Fibroblast of upper back skin (primary cell): ENCODE data around the gene CADM1.
A peak's percentile ranks its signal among the peaks of the same experiment; 100 is the strongest.

Source experiments
- DNase-seq: peaks from one replicate; pipeline ENCODE4 v3.0.0-alpha.2; 2013

Gene CADM1

DNA sequence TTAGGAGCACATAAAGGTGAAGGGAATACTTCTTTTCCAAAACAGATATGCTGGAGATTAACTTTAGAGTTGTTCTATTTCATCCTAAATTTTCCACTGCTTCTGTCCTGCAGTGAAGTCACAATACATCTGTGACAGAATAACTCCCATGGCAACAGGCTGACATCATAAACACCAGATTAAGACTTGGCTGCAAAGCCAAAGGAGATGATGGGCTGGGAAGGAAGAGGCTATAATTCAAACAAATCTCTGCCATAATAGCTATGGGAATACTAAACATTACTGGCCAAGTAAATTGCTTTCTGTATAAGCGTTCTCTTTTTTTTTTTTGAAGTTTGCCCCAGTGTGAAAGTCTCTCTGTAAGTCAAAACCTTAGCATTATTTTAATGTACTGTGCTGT is 107.7 kb downstream of the CADM1 start:
- no peak for DNase-seq

DNA sequence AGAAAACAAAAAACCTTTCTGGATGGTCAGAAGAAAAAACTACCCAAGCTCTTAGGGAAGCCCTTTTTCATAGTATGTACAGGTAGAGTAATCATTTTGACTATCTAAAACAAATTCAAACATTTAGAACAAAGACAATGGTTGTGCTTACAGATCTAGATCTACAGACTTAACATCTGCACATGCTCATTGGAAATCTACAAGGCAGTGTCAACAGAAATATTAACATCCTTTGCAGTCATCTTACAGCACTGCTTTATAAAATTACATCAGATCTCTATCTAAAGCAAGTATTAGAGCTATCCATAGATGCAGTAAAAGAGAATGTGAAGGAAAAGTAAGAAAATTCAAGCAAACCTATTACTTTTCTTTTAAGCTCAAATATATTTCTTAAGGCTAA is 110.3 kb downstream of the CADM1 start:
- DNase-seq: no peak

DNA sequence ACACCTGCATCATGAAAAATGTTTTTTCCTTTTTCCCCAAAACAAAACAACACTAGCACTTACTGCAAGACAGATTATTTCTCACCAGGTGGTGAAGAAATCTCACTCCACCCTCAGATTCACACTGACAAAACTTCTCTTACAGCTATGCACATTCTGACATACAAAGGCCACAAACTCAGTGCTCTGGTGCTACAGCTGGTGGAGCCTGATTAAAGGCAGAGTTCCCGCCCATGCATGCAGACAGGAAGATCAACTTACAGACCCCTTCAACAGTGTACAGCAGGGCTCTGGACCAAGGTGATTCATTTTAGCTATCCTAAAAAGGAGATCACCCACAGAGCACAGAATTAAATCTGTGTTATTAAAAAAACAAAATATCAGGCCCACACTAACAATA is 112.6 kb downstream of the CADM1 start:
- DNase-seq: no peak

DNA sequence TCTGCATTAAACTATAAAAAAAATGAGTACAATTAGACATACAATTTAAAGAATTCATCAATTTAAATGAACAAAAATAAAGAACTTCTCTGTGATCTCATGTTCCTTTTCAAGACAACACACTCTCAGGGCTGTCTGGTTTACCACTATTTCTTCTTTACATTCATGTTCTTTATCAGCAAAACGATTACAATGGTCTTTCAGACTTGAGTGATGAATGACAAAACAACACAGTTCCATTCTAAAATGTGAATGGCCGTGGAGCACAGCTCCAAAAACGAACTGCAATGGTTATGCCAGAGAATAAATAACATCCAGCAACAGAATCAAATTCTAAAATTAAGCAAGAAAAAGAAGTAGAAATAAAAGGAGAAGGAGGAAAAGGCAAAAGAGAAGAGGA is 113.1 kb downstream of the CADM1 start:
- no peak for DNase-seq

- DNase-seq: no peak
Observed at GRCh38 chr11:115390441-115390840, 113.8 kb downstream of the CADM1 start.

DNA sequence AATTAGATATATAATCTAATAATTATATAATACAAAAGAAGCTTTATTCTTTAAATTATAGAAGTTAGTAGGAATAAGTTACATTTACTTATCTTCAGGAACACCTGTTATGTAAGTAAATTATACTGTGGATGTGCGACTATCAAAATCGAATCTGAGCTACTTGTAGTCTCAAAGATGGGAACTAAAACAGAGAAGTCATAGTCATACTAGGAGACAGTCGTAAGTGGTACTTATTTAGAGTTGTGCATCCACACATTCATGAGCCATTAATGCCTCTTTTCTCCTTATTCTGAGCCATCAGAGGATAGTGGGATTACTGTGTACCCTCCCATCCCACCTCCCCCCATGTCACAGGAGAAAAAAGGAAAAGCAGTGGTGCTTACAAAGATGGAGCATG is 114.4 kb downstream of the CADM1 start:
- no peak for DNase-seq

DNA sequence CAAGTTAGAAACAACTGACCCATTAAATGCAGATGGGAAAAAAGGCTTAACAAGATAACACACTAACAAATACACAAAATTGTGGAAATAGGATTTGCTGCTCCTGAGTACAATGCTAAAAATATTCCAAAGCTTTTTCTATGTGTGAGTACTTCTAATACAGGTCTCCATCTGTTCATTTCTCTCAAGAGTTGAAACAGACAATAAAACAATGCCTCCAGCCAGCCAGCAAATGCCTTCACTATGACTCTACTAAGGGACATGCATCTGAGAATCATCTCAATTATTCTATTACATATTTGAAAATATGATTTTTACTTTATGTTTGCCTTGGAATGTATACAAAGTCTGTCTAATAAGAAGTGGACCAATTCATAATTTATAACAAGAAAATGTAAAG is 119.0 kb downstream of the CADM1 start:
- DNase-seq: peak; percentile 45

DNA sequence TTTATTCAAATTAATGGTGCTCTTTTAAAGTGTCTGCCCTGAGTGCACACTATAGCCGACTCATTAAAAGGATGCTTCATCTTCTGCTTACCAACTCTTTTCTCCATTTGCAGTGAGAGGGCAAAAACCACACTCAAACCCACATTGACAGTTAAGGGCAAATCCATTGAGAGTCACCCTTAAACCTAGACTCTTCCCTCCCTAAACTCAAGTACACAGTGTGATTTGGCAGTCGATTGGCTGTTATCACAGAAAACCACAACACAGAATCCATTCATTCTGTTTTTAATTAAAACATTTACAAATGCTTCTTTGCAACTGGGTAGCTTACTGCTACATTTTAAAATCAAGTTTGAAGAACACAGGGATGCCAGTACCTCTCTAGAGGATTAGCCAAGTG is 120.0 kb downstream of the CADM1 start:
- no peak for DNase-seq

DNA sequence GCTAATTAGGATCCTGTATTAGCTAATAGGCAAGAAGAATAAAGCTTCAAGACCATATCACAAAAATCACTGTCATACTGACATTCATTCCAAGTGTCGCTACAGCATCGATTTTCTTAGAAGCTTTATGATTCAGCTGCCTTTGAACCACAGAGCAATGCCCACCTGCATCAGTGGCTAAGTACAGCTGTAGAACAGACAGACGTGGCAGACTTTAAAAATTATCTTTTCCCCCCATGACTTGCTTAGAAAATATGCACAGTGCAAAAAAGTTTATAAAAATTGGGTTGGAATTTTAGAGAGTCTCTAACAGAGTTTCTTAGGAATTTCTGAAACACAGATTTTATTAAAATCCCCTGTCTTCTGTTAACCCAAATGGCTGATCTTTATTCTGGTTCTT is 120.8 kb downstream of the CADM1 start:
- peak; percentile 32 for DNase-seq

GRCh38 chr11:115379528-115379927 is 124.7 kb downstream of the CADM1 start:
- no peak for DNase-seq

DNA sequence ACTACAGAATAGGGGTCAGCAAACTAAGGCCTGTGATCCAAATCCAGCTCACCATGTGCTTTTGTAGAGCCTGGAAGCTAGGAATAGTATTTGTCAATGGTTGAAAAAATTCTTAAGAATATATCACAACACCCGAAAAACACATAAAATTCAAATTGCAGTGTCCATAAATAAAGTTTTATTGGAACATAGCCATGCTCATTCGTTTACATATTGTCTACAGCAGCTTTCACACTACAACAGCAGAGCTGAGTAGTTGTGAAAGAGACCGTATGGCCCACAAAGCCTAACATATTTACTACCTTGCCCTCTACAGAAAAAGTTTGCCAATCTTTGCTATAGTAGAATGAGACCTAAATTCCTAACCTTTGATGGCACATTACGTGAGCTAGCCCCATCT is 125.7 kb downstream of the CADM1 start:
- DNase-seq: no peak

GRCh38 chr11:115377882-115378296 is 126.3 kb downstream of the CADM1 start:
- peak; percentile 44 for DNase-seq

GRCh38 chr11:115368616-115369015 is 135.6 kb downstream of the CADM1 start:
- no peak for DNase-seq

DNA sequence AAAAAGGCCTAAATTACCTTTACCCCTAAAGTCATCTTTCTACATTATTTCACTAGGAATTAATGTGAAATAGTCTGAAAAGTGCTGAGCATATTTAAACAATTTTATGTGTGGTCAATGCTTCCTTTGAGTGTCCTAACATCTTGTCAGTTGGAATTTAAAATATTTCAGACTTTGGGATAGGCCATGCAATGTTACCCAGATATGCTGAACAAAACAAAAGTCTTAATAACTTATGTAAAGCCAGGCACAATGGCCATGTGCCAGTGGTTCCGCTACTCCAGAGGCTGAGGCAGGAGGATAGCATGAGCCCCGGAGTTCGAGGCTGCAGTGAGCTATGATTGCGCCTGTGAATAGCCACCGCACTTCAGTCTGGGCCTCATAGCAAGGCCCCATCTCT is 137.4 kb downstream of the CADM1 start:
- DNase-seq: peak; percentile 53

GRCh38 chr11:115365907-115366306 is 138.3 kb downstream of the CADM1 start:
- DNase-seq: no peak

GRCh38 chr11:115364896-115365295 is 139.3 kb downstream of the CADM1 start:
- no peak for DNase-seq

DNA sequence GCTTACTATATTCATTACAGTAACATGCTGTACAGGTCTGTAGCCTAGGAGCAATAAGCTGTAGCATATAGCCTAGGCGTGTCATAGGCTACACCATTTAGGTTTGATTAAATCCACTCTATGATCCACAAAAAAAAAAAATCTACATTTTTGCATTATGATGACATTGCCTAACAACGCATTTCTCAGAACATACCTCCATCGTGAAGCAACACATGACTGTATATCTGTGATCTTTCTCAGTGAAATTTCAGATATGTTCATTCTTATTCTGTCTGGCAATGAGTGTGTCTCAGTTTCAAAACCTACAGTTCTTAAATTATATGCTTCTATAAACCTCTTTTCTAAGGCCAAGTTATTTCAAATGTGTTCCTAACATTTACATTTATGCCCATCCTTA is 140.3 kb downstream of the CADM1 start:
- peak; percentile 28 for DNase-seq

DNA sequence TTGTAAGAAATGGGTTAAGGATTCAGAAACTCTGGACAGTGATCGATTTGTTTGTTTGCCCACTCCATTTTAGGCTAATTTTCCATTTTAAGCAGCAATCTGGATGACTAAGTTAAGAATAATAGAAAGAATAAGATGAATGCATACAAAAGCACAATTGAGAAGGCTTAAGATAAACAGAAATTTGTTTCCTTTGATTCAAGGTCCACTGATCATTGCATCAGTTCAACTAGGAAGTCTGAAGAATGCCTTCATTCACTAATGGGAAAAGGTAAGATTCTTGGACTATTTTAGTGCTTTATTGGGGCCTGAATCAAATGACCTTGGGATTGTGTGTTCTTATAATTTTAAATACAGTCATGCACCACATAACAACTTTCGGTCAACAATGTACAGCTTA is 140.8 kb downstream of the CADM1 start:
- DNase-seq: no peak

DNA sequence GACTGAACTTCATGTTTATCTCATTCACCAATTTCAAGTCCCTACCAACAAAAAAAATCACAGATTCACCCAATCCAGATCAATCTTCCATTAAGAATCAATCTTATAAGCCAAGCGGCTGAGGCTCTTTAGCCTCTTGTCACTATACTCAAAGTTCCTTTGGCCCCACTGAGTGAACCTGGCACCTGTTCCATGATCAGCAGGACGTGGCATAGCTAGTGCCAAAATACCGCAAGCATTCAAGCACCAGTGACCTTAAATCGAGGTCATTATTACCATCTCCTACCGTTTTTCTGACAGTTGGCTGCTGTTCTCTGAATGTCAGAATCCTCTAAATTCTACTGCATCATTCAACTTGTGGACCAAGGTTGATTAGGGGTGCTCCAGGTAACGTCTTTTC is 141.2 kb downstream of the CADM1 start:
- DNase-seq: no peak

- no peak for DNase-seq
Observed at GRCh38 chr11:115361025-115361424, 143.2 kb downstream of the CADM1 start.

DNA sequence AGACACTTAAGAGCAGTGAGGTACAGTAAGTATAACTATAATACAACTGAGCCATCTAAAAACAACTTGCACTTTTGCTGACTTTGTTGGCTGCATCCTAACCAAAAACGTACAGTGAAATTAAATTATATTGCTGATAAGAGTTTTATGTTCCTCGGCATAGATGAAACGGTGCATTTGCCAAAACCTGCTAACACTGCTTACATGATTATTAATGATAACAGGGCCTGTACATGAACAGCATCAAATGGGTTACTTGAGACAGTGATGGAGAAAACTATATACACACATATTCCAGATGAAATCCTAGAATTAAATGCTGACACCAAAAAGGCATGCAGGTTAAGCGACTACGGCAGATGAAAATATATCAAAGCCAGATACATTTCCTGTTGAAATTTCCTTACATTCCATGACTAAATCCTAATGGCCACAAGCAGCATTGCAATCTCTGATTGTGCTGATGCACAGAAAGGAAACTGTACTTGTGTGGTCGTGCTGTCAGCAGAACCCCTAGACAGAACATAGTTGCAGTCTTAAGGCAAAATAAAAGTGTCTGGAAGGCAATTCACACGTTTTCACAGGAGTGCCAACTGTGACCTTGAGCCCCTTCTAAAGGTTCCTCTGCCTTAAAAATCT is 143.9 kb downstream of the CADM1 start:
- DNase-seq: peak; percentile 66

GRCh38 chr11:115357066-115357465 is 147.1 kb downstream of the CADM1 start:
- DNase-seq: no peak

DNA sequence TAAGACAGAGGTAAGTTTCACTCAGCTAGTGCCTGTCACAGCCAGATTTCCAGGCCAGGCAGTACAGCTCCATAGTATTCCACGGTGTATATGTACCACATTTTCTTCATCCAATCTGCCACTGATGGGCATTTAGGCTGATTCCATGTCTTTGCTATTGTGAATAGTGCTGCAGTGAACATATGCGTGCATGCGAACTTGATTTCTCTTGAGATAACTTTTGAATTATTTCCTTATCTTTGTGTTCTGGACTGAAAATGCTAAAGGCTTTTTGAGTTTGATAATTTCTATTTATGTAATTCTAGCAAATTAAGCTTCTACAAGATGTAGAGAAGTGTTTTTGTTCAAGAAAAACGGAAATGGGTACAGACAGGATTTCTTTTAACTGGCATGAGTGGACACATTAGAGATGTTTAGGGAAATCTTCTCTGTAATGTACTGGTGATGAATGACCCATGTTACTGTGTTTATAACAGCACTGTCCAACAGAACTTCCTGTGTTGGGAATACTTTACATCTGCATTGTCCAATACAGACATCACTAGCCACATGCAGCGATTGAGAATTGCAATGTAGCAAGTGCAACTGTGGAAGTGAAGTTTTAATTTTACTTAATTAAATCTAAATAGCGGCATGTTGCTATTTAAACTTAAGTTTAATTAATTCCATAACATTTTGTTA is 151.3 kb downstream of the CADM1 start:
- no peak for DNase-seq

DNA sequence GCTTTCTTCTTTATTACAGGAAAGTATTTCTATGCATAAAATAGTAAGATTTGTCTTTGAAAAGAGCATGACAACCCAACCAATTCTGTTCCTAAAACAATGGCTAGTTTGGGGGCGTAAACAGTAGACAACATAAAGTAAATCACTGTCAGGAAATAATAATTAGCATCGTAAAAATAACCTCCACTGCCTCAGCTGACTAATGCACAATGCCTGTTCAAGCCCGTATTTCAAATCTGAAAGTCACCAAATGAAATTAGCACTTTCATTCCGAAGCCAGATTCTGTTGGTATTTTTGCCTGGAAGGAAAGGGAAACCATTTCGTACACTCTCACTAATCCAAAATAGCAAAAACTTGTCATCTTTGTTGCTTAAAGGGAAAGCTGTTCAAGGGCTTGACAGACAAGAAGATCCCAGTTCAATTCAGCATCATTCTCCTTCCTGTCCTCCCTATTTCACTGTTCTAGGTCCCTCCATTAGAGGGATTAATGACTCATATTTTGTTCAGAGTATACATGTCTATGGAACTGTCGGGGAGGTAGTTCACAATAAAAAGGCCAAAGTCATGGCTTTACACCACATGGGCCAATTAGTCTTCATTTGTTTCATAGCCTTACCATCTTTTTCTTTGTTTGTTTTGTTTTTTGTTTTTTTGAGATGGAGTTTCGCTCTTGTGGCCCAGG is 154.7 kb downstream of the CADM1 start:
- no peak for DNase-seq
